IMR-90 (cell line): ENCODE data around the gene SRSF12.

Experiments
- CHD1 ChIP-seq: IDR thresholded peaks from 2 replicates; pipeline ENCODE4 v1.6.1; 2012; ENCODE audit warnings: low read depth, low read length, improper control_type of control experiment
- TF ChIP-seq, protein P1 (sequence below): conservative IDR thresholded peaks from 2 replicates; pipeline ENCODE4 v1.5.1; 2012; ENCODE audit warnings: mild to moderate bottlenecking, low read depth, low read length, improper control_type of control experiment

DNA sequence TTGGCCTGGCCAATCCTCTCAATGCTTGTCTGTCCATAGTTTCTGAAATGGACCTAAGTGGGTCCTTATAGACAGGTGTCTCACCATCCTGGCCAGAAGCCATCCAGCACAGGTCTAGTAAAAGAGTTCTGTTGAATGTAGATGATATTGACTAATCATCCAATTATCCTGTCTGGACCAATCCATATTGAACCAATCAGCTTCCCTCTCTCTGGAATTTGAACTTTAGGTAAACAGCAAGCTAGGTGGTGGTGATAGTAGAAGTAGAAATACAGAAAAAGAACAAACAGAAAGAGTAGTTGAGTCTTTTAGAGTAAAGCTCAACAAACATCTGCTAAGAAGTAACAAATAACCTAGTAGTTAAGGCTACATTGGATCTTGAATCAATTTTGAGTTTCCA, 46.8 kb downstream of the SRSF12 start:
- TF ChIP-seq, protein P1, sequence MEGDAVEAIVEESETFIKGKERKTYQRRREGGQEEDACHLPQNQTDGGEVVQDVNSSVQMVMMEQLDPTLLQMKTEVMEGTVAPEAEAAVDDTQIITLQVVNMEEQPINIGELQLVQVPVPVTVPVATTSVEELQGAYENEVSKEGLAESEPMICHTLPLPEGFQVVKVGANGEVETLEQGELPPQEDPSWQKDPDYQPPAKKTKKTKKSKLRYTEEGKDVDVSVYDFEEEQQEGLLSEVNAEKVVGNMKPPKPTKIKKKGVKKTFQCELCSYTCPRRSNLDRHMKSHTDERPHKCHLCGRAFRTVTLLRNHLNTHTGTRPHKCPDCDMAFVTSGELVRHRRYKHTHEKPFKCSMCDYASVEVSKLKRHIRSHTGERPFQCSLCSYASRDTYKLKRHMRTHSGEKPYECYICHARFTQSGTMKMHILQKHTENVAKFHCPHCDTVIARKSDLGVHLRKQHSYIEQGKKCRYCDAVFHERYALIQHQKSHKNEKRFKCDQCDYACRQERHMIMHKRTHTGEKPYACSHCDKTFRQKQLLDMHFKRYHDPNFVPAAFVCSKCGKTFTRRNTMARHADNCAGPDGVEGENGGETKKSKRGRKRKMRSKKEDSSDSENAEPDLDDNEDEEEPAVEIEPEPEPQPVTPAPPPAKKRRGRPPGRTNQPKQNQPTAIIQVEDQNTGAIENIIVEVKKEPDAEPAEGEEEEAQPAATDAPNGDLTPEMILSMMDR: no peak
- no peak for TF ChIP-seq CHD1
